ENCODE measurements around the gene POGK.

The POGK gene

DNA sequence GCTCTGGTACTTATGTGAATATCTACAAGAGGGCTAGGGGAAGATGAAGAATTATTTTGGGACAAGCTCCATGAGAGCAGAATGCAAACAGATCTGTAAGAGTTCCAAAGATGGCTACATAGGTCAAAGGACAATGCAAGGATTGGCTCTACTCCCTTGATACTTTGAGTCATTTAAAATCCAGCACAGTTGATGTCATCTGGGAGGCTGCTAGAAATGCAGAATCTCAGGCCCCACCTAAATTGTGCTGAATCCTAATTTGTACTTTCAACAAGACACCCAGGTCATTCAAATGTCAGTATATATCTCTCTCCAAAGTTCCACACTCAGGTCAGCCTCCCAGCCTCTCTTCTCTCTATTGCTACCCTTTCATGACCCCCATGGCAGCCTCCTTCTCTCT lies 60.5 kb downstream of the POGK start:
- DNase-seq = no peak

DNA sequence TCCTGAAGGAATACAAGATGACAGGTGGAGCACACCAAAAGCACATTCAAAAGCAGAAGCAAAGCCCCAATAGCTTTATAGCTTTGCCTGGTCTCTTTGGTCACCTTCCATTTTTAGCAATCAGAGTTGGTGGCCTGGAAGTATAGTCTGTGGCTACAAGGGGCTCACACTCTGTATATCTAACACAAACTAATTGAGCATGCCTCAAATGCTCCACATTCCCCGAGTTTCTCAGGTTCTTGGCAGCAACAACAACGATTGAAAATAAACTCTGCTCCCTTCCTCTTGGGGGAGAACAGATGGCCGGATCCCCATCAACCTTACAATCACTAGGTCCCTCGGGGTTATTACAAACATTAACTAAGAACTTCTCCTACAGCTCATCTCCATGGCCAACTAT lies 61.7 kb downstream of the POGK start:
- no peak for DNase-seq

DNA sequence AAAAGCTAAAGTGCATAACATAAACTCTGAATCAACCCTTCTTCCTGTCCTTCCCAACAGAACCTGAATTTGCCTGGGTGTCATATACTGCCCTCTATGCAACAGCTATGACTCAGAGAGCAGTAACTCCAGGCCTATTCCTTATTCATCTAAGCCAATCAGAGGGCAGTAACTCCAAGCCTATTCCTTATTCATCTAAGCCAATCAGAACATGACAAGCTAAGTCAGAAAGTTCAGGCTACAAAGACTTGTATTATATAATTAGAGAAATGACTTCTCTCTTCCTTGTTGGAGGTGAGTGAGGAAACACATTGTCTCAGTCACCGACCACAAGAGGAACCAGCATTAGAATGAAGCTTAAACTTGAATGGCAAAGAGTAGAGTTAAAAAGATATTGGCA lies 63.0 kb downstream of the POGK start:
- DNase-seq = no peak

DNA sequence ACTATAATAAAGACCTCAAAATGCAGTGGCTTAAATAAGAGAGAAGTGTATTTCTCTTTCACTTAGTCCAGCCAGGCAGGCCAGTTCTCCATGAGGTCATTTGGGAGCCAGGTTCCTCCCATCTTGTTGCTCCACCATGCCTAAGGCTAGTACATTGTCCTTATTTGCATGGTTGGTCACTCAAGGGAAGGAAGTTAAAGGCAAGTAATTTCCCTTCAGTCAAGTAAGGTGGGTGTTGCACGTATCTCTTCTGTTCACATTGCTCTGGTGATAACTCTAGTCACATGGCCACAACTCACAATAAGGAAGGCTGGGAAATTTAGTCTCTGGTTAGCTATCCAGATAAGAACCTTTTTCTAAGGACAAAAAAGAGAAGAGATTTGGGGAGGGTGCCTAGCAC lies 64.0 kb downstream of the POGK start:
- DNase-seq = no peak

DNA sequence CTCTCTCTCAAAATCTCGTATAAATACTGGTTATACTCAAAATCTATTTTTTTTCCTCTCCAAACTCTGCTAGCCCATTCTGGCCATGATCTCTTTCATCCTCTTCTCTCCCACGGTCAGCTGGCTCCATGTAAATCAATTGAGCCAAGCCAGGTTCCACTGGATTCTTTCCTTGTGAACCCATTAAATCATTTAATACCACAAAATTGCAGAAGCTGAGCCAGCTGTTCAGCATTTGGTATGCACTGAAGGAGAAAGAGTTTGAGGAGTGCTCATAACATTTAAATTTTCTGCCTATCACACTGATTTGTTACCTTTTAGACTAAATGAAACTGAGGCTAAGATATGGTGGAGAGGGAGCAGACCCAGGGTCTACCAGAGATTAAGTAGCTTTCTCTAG lies 65.9 kb downstream of the POGK start:
- DNase-seq = no peak

DNA sequence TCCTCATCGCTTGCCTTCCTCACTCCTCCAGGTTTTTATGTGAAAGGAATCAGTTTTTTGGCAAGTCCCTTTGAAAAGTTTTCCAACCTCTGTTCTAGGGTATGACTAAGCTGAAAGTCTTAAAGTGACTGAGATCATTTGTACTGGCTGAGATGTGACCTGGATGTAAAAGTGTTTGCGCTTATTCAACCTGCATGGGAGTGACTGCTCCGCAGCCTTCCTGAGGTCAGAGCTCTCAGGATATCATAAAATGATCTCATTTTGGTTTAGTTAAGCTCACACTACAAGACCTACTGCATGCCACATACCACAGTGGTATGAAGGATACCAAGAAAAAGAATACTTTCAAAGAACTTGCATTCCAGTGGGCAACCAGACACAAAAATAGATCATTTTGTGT lies 66.6 kb downstream of the POGK start:
- no peak for DNase-seq

All from right kidney (tissue), 1 donor.